NCI-H1436 (cell line): ENCODE data around the gene TRAPPC1.

Experiments used
- DNase-seq: peaks from one replicate; lab custom pipeline; 2025; lab: John Stamatoyannopoulos, UW

The TRAPPC1 gene

DNA sequence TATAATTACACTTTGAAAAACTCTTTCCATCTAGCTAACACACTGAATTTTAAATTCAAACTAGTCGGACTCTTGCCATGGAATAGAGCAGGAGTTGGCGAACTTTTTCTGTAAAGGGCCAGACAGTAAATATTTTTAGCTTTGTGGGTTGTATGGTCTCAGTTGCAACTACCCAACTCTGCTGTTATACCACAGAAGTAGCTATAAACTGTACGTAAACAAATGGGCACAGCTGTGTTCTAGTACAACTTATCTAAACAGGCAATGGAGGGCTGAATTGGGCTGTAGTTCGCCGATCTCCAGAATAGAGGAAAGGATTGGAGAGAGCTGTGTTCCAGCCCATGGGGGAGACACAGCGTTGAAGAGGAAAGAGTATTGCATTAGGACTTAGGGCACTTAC, 9.0 kb upstream of the TRAPPC1 start:
- DNase-seq, result no peak

DNA sequence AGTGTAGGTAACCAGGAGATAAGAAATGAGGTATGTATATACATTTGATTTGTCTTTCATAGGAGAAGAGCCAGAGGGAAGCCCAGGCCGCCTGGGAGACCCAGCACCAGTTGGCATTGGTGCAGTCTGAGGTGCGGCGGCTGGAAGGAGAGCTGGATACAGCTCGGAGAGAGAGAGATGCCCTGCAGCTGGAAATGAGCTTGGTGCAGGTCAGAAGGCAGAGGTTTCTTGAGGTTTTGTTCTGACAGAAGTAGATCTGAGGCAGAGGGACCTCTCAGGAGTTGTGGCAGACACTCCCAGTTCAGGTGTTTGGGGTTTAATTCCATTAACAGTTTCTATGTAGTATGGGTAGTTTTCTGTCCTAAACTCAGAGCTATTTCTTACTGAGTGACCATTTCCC, 8.3 kb upstream of the TRAPPC1 start:
- no peak for DNase-seq

DNA sequence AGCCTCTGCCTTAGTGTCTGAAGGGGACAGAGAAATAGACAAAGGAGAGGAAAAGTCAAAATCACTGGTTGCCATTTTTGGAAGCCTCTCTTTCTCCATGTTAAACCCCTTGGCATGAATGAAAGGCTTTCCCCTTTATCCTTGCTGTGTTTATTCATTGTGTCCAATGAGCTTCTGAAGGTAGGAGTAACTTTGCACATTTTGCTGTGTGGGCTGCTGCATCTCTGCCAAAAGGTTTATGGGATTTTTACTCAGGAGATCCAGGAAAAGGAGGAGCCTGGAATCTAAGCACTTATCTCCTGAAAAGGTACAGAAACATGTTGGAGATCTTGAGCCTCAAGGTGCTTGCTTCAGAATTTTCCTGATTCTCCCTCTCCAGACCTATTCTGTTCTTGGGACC, 4.1 kb upstream of the TRAPPC1 start:
- DNase-seq, result no peak

DNA sequence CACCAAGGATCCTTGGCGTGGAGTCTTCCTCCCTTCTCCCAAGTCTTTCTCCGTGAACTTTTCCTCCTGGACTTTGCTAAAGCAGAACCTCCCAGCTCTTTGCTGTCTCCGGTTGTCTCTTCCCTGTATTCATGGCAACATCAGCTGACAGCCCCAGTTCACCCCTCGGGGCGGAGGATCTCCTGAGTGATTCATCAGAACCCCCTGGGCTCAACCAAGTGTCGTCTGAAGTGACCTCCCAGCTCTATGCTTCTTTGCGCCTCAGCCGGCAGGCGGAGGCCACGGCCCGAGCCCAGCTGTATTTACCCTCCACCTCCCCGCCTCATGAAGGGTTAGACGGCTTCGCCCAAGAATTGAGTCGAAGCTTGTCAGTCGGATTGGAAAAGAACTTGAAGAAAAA, 1.2 kb upstream of the TRAPPC1 start:
- DNase-seq, result no peak

DNA sequence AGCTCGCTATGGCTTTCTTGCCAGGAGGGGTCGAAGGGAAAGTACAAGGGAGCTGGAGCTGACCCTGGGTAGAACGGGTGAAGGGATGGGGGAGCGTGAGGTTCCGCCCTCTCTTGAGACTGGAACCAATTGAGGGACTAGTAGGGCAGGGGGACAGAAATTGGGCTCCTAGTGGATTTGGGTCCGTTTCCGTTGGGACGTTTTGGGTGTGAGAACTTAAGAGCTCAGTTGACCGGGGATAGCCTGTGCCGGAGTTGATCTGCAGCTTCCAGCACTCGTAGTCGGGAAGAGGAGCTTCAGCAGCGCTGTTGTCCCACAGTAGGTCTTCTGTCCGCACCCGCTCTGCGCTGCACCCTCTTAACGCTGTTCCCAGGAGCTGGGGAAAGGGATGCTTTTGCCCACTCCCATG, 741 bp upstream of the TRAPPC1 start:
- DNase-seq, result no peak

DNA sequence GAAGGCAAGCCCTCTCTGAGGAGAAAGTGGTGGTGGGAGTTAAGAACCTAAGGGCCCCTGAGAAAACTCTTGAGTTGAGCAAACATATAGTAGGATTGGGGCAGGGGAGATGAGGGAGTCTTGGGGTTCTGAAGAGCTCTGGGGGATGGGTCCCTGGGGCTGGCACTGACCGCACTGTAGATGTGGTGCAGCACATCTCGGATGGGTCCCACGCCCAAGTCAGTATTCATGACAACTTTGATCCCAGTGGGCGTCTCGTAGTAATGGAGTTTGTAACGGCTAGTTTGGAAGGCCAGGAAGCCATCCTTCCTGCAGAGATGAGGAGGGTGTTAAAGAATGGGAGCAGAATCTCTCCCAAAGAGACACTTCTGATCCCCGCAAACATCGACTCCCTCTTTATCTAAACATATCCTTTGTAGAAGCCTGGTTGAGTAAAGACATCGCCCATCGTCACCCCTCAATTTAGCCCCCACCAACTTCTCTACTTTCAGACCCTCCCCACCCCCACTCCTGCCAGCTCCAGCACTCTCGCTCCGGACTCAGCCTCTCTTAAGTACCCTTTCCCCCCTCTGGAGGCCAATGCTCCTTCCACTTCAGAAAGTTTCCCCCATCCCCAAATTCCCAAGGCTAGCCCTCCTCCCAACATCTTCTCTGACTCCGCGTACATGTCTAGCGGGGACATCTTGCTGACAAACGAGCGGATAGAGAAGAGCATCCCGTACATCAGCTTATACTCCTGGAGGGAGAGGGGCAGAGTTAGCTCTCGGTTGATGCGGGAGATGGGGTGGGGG, 710 bp downstream of the TRAPPC1 start:
- no peak for DNase-seq

DNA sequence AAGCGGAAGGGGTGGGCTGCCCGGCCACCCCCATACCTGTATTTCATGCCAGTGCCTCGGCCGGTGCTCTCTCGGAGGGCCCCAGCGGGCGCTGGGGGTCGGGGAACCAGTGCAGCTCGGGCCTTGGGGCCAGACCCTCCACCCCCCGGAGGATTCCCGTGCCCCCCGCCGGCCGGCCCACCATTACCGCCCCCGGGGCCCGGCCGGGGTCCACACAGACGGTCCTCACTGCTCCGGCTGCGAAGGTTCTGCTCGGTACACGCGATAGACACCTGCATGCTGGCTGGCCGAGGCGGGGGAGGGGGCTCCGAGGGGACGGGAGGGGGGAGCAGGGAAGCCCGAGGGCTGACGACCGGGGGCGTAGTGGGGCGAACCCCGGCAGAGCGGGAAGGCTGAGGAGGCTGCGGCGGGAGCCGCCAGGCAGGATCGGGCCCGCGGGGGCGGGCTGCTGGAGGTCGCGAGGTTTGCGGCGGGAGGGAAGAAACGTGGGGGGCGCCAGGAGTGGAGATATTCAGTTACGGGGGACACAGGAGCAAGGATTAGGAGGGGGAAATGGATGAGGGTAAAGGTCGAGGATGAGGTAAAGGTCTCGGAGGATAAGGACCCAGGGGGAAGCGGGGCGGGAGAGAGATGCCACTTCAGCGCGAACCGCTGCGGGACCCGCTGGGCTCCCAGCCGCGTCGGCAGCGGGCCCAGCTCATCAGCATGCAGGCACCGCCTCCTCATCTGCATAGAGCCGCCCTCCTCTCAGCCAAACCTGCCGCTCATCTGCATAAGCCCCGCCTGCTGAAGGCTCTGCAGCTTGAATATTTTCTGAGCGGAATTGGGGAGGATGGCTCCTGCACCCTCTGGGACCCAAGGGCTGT, 2.4 kb downstream of the TRAPPC1 start, which contains the start of gene KCNAB3:
Gene KCNAB3, minus strand, starts transcription at position 699 of the 866 bp plus-strand sequence. Its CDS starts 421 bp downstream, at position 278.
- DNase-seq, result peak; percentile 85

DNA sequence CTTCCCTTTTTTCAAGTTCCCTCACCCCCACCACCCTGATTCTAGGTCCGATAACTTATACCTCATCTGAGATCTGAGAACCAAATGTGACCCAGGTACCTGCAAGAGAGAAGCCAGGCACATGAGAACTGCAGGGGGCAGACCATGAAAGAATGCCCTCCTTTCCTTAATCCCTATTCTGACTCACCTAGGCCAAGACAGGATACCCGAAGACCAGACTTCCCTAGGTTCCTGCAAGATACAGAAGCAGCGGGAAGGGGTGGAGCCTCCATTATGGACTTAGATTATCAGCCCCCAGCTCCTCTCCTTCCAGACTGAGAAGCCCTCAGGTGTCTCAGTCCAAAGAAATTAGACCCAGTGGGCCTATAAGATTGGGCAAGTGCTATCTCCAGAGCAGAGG, 4.2 kb downstream of the TRAPPC1 start:
- DNase-seq, result no peak

DNA sequence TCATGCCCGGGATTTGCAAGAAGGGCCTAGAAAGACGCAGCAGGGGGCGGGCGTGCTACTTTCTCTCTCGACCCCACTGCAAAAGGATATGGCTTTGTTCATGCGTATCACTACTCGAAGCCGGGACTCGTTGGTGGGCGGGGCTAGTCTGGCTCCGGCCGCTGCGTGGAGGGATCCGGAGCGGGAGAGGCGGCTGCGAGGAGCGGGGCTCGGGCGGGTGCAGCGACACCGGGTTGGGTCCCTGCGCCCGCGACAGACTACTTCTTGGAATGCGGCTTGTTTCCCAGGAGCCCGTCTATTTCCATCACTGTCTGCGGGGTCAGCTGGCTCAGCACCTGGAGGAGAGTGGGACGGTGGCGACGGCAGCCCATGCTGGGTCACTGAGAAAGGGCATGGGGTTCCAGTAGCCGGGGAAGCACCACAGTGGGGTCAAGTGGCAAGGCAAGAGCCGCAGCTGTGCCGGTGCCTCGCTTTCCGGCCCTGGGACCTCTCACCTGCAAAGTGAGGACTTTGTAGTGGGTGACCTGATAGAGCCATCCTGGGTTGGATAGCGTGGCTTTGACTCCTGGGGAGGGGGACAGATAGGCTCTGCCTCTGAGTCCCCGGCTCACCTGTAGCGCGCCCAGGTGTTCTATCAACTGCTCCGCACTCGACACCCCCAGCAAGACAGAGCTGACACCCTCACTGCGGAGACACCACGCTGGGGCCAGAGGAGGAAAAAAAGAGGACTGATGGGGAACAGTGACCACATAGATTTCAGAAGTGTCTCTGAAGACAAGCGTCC, 8.7 kb downstream of the TRAPPC1 start:
- DNase-seq, result peak; percentile 86

DNA sequence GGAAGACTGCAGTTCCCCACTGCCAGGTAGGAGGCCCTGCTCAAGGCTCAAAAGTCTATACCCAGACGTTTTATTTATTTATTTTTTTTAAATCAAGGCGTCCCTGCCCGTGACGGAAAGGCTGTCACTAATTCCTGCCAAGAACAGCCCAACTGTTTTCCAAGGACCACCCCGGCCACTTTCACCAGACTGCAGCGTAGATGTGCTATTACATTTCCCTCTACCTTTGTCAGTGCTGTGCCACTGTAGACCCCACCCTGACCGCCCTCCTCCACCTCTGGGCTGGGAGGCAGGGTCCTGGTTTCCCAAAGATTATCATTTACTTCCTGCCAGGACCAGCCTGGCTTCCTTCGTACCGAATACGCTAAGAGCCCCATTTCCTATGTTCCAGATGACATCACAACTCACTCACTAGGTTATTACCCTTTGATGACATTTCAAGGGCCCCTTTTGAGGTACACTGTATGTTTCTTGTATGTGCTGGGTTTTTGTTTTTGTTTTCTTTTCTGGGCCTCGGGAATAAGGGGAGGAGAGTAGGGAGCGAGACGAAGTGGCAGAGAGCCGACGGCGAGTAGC, 9.4 kb downstream of the TRAPPC1 start:
- no peak for DNase-seq

DNA sequence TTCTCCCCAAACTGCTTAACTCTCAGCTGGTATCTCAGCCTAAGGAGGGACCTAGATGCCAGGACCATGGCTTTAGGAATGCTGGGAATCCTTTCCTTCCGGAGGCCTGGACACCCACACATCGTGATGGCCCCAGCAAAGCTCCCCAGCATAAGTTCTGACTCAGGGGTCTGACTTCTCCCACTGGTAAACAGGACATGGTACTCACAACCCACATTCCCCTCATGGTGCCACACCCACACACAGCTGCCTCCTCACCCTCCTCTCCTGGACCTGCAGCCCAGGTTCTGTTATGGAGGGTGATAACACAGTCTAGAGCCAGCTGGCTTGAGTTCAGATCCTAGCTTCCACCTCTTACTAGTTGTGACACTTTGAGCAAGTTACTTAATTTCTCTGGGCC, 14.9 kb downstream of the TRAPPC1 start:
- no peak for DNase-seq

DNA sequence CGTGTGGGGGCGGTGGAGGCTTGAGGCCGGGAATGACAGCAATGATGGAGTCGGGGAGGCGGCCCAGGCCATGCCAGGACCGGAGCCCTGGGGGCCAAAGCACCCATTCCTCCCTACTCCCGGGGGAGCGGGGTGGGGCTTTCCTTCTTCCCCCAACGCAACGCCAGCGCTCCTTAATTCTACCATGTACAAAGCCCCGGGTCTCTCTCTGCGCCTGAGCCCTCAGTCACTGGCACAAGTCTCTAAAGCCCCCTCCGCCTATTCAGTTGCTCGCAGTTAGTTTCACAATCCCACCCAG, 15.4 kb downstream of the TRAPPC1 start:
- DNase-seq, result no peak

DNA sequence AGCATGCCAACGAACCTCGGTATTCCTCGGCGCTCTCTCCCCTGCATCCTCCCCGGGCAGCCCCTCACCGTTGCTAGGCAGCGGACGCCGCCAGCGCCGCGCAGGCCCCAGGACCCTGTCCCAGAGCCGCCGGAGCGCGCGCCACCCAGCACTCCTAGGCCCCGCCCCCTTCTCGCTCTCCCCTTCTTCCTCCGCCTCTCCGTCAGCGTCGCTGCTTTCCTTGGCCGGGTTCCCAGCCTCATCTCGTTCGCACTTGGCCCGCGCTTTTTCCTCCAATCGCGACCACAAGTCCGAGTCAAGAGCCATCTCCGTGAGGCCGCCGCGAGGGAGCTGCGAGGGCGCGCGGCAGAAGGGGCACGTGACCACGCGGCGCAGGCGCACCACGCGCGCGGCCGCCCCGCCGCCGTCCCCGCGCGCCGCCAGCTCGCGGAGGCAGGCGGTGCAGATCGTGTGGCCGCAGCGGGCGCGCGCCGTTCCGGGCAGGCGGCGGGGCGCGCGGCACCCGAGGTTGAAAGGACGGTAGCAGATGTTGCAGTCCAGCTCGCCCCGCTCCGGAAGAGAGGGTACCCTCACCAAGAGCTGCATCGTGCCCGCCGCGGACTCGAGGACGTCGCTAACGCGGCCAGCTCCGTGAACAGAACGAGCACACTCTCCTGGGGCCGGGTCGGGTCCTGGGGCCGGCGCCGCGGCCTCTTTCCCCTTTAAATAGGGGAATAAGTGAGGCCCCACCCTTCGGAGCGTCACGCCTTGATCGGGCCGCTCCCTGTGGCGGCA, 15.9 kb downstream of the TRAPPC1 start, which contains the start of gene RNF227:
Gene RNF227, minus strand, starts transcription at position 679 of the 774 bp plus-strand sequence. Its CDS starts 94 bp downstream, at position 585.
- DNase-seq, result peak; percentile 96

DNA sequence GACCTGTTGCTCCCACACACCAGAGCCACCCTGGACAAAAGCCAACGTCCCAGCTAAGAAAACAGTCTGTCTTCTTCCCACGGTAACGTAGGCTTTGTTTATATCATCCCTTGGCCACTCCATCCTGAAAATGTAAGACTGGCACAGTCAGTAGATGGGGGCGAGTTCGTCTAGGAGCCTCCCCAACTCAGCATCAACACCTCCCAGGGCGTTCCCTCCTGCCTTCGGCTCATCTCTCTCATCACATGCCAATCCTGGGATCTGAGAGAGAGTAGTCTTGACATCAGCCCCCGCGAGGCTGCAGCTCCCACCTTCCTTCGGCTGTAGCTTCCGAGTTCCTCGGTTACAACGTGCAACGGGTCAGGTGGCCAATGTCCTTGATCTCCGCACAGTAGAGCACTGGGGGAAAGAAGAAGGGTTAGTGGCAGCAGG, 16.6 kb downstream of the TRAPPC1 start:
- no peak for DNase-seq

DNA sequence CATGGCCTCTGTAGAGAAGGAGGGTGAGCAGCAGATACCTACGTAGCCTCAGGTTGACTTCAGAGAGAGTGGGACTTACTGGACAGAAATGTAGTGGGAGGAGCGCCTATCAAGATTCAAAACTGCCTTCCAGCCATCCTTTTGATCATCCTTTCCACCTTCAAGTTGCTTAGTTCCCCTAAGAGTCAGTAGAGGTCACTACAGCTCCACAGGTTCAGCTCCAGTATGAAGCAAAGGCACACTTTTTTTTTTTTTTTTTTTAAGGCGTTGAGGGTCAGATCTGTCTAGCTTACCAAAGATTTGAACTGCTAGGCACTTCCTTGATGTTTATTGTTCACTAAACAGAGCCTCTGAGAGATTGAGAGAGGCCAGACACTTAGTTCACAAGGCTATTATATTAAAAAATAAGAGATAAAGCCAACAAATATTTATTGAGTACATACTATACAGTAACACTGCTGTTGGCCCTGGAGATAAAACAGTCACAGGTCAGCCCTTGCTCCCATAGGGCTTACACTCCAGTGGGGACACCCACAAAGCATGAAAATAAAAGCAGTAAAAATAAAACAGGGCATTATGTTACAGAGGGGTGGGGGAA, 18.7 kb downstream of the TRAPPC1 start:
- DNase-seq, result peak; percentile 54

DNA sequence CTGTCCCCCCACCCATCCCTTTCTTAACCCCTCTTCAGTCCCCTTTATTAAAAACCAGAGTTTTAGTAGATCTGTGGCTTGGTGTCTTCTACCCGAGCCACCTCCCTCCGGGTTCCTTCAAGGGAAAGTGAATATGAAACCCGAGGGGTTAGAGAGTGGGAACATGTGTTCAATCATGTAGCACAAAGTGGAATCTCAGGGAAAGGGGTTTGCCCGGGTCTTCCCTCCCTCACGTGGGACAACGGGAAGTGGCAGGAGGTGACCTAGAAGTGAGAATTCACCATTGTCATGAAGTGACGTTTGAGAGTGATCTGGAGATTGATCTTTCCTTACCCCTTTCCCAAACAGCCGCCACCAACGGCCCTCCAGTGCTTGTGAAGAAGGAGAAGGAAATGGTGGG, 20.6 kb downstream of the TRAPPC1 start:
- DNase-seq, result no peak

DNA sequence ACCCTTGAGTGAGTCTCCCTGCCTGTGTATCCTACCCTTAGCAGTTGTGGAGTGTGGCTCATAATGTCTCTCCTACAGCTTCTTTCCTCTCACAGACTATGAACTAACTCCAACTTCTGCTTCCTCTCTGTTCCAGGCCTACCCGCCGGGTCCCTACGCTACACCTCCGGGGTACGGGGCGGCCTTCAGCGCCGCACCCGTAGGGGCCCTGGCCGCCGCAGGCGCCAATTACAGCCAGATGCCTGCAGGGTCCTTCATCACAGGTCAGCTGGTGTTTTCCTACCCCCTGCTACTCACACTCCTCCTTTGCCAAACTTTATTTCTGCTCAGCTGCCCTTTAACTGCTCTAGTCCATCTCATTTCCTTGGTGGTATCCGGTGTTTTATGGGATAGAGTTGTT, 21.0 kb downstream of the TRAPPC1 start:
- DNase-seq, result no peak

DNA sequence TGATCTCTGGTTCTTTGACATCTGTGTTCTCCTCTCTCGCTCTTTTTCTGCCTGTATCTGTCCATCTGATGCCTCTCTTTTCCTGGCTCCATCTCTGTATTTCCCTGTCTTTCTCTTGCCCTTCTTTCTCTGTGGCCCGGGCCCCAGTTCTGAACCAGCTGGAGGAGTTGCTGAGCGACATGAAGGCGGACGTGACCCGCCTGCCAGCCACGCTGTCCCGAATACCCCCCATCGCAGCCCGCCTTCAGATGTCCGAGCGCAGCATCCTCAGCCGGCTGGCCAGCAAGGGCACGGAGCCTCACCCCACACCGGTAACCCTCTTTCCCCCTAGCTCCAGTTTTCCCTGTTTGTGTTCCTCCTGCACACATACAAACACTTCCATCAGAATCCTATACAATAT, 21.5 kb downstream of the TRAPPC1 start:
- no peak for DNase-seq

DNA sequence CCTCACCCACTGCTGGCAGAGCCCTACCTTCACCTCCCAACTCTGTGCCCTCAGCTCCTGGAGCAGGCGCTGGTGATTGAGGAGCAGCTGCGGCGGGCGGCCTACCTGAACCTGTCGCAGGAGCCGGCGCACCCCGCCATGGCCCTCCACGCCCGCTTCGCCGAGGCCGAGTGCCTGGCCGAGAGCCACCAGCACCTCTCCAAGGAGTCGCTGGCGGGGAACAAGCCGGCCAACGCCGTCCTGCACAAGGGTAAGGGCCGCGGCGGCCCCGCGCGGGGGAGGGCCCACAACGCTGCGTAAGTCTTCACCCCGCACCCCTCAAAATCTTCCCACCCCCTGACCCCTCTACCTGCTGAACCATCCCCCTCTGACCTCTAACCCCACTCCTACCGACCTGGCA, 22.7 kb downstream of the TRAPPC1 start:
- DNase-seq, result no peak

DNA sequence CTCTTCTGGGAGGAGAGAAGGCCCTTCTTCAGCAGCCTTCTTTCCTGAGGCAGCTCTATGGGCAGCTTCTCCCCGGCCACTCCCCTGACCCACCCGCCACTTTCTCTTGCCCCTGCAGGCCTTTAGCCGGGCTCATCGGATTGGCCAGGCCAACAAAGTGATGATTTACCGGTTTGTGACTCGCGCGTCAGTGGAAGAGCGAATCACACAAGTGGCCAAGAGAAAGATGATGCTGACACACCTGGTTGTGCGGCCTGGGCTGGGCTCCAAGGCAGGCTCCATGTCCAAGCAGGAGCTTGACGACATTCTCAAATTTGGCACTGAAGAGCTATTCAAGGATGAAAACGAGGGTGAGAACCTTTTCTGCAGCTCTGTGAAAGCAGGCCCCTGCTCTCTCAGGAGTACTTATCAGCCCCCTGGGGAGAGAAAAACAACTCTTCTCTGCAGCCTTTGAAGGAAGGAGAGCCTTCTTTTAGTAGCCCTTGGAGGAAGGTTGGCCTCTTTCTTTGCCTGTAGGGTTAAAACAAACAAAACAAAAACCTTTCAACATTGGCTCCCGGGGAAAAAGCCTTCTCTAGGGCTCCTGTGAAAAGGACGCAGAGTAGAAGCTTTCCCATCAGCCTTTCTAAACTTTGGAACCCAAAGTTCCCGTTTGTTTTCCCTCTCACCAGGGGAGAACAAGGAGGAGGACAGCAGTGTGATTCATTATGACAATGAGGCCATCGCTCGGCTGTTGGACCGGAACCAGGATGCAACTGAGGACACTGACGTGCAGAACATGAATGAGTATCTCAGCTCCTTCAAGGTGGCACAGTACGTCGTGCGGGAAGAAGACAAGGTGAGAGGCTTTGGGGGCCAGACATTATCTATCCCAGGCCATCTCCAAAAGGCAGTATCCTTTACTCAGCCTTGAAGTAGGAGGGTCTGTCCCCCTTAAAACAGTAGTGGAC, 28.3 kb downstream of the TRAPPC1 start:
- DNase-seq, result no peak
